HFFc6 (cell line): Measurements from ENCODE around the gene NEUROD1. TPM values are rescaled to one million over a fixed set of nuclear protein-coding genes. Genes with fewer than 3 reads are reported as not detected.
A peak's percentile ranks its signal among the peaks of the same experiment; 100 is the strongest.

Experiments used
- DNase-seq: peaks from one replicate; pipeline ENCODE4 v3.0.0-alpha.2; 2018
- H3K27ac Mint-ChIP-seq: 2 replicates; pipeline ENCODE4 v1.8.0; 2020; ENCODE audit warnings: mild to moderate bottlenecking, mixed read lengths
- H3K27me3 Mint-ChIP-seq: 2 replicates; pipeline ENCODE4 v1.8.0; 2021; ENCODE audit warnings: mild to moderate bottlenecking, moderate library complexity, mixed read lengths; ENCODE audit not compliant: insufficient read depth
- H3K36me3 Mint-ChIP-seq: 2 replicates; pipeline ENCODE4 v1.8.0; 2021; ENCODE audit warnings: low read depth, mixed read lengths
- H3K4me1 Mint-ChIP-seq: 2 replicates; pipeline ENCODE4 v1.8.0; 2020; ENCODE audit warnings: low read depth, mixed read lengths
- H3K4me3 Mint-ChIP-seq: 2 replicates; pipeline ENCODE4 v1.8.0; 2020; ENCODE audit warnings: mild to moderate bottlenecking, moderate library complexity, mixed read lengths
- H3K9me3 Mint-ChIP-seq: 2 replicates; pipeline ENCODE4 v1.8.0; 2020; ENCODE audit warnings: mild to moderate bottlenecking, mixed read lengths
- CTCF ChIP-seq: fragments of 200-600 bp; sonication (generic); IDR thresholded peaks from 2 replicates; pipeline ENCODE4 v1.5.0; 2021; ENCODE audit warnings: antibody characterized with exemption, mild to moderate bottlenecking
- total RNA-seq, 6 experiments: library from RNA; stranded (reverse); fragmentation: NEBNext Ultra II Directional; extraction: Animal tissue kit (Norgen Biotek cat#: 25700); gene quantifications; 2 replicates in 1 of 6; 3 replicates in 5 of 6; pipeline ENCODE4 v1.2.3, GENCODE V29; 2021

Gene NEUROD1
- total RNA-seq, 6 experiments from 2014 or later, result not detected

- Mint-ChIP-seq H3K27me3 (peaks cover 14% of the 10 kb centered on the region), H3K36me3 (no peaks in the 10 kb centered on the region), H3K4me1 (peaks cover 19% of the 10 kb centered on the region), H3K4me3 (peak within 1 kb of the TSS; percentile 79), H3K9me3 (no peaks in the 10 kb centered on the region), H3K27ac (no peak within 1 kb of the TSS)
- DNase-seq, result no peak
- TF ChIP-seq CTCF, result peak; percentile 34; the same call in 1 of the 2 replicates
These were observed 23.6 kb downstream of the NEUROD1 start, which contains the start of gene CERKL for GRCh38 chr2:181656450-181657291. Gene CERKL (minus strand): TSS chr2:181657105. CDS start chr2:181657006, 99 bp downstream.

- peaks cover 14% of the 10 kb centered on the region for H3K27me3 Mint-ChIP-seq
- no peak for DNase-seq
- no peak for TF ChIP-seq CTCF
These were observed 24.8 kb downstream of the NEUROD1 start for GRCh38 chr2:181655519-181655918.

GRCh38 chr2:181649436-181649979 is 30.8 kb downstream of the NEUROD1 start:
- Mint-ChIP-seq H3K9me3 (no peaks in the 10 kb centered on the region), H3K4me3 (no peak overlapping the region), H3K4me1 (no peaks in the 10 kb centered on the region), H3K27me3 (peaks cover 7% of the 10 kb centered on the region), H3K36me3 (no peaks in the 10 kb centered on the region), H3K27ac (no peak overlapping the region)
- TF ChIP-seq CTCF, result no peak
- DNase-seq, result no peak

More at GRCh38 chr2:181655519-181655918, 24.8 kb downstream of the NEUROD1 start:
- no peaks in the 10 kb centered on the region for H3K36me3 Mint-ChIP-seq
- H3K4me3 Mint-ChIP-seq, result no peak overlapping the region
- H3K4me1 Mint-ChIP-seq, result peaks cover 19% of the 10 kb centered on the region
- H3K27ac Mint-ChIP-seq, result no peak overlapping the region
- no peaks in the 10 kb centered on the region for H3K9me3 Mint-ChIP-seq

- Mint-ChIP-seq H3K4me1 (no peaks in the 10 kb centered on the region), H3K9me3 (no peaks in the 10 kb centered on the region), H3K27ac (no peak overlapping the region), H3K36me3 (no peaks in the 10 kb centered on the region), H3K27me3 (peaks cover 7% of the 10 kb centered on the region), H3K4me3 (no peak overlapping the region)
- no peak for DNase-seq
- no peak for TF ChIP-seq CTCF
These were observed 31.7 kb downstream of the NEUROD1 start for GRCh38 chr2:181648478-181649155.

GRCh38 chr2:181646415-181646987 is 33.8 kb downstream of the NEUROD1 start:
- no peak overlapping the region for H3K27ac Mint-ChIP-seq
- TF ChIP-seq CTCF, result no peak
- peaks cover 6% of the 10 kb centered on the region for H3K27me3 Mint-ChIP-seq
- H3K4me3 Mint-ChIP-seq, result no peak overlapping the region
- H3K4me1 Mint-ChIP-seq, result no peaks in the 10 kb centered on the region
- H3K9me3 Mint-ChIP-seq, result no peaks in the 10 kb centered on the region
- H3K36me3 Mint-ChIP-seq, result no peaks in the 10 kb centered on the region
- DNase-seq, result no peak
